GM06990 (cell line): ENCODE results near the gene NIPBL.

ENCODE experiments used
- DNase-seq: peaks from one replicate; pipeline ENCODE4 v3.0.0-alpha.2; 2011; ENCODE audit not compliant: insufficient read length; ENCODE audit errors: extremely low read depth
- H3K27me3 ChIP-seq: replicated peaks from 2 replicates; pipeline ENCODE4 v1.6.0; 2011; ENCODE audit warnings: low read length; ENCODE audit not compliant: control insufficient read depth, insufficient read depth
- H3K36me3 ChIP-seq: 2 replicates; pipeline ENCODE4 v1.5.1; 2011; ENCODE audit warnings: low read length; ENCODE audit not compliant: control insufficient read depth, insufficient read depth
- H3K4me3 ChIP-seq: replicated peaks from 2 replicates; pipeline ENCODE4 v1.5.1; 2011; ENCODE audit warnings: low read depth, mild to moderate bottlenecking, control low read depth, low read length
- TF ChIP-seq, protein P1 (sequence below): IDR thresholded peaks from 2 replicates; pipeline ENCODE4 v1.5.1; 2011; ENCODE audit warnings: low read length, control low read depth, mild to moderate bottlenecking, inconsistent platforms; ENCODE audit not compliant: insufficient read depth, poor library complexity, severe bottlenecking

The NIPBL gene

GRCh38 chr5:37014321-37014720 lies 137.8 kb downstream of the NIPBL start:
- H3K4me3 ChIP-seq, result no peak overlapping the region
- DNase-seq, result no peak
- H3K36me3 ChIP-seq, result peaks cover 2% of the 10 kb centered on the region
- no peaks in the 10 kb centered on the region for H3K27me3 ChIP-seq
- TF ChIP-seq, protein P1, sequence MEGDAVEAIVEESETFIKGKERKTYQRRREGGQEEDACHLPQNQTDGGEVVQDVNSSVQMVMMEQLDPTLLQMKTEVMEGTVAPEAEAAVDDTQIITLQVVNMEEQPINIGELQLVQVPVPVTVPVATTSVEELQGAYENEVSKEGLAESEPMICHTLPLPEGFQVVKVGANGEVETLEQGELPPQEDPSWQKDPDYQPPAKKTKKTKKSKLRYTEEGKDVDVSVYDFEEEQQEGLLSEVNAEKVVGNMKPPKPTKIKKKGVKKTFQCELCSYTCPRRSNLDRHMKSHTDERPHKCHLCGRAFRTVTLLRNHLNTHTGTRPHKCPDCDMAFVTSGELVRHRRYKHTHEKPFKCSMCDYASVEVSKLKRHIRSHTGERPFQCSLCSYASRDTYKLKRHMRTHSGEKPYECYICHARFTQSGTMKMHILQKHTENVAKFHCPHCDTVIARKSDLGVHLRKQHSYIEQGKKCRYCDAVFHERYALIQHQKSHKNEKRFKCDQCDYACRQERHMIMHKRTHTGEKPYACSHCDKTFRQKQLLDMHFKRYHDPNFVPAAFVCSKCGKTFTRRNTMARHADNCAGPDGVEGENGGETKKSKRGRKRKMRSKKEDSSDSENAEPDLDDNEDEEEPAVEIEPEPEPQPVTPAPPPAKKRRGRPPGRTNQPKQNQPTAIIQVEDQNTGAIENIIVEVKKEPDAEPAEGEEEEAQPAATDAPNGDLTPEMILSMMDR, result no peak

DNA sequence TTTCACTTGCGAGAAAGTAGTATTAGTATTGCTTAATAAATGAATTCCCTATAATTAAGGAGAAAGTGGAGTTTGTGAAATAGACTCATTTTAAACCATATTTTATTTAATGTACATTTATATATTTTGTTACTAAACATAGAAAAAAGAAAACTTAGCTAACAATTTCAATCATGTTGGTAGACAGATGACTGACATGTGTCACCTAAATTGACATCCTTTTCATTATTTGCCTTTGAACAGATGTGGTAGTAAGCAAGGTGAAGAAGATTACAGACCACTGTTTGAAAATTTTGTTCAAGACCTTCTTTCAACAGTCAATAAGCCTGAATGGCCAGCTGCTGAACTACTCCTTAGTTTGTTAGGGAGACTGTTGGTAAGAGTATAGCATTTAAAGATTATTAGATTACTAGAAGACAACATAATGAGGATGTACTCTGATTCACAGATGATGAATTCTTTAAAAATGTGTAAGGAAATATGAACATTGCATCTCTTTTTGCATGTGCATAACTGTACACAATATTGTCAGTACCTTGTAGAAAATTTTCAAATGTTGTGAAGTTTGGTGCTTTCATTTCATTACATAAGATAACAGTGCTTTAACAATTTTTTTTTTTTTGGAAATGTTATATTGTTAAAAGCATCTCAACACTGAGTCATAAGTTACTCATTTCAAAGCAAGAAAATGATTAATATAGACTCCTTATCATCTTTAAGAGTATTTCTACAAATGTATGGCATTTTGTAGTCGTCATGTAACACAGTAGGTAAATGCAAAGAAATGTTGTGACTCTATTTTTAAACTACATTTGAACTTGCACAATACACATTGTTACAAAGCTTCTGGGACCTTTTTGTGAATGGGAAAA lies 139.5 kb downstream of the NIPBL start:
- TF ChIP-seq, protein P1, result no peak
- no peak for DNase-seq
- Histone ChIP-seq H3K36me3 (peaks cover 2% of the 10 kb centered on the region), H3K4me3 (no peak overlapping the region), H3K27me3 (no peaks in the 10 kb centered on the region)

DNA sequence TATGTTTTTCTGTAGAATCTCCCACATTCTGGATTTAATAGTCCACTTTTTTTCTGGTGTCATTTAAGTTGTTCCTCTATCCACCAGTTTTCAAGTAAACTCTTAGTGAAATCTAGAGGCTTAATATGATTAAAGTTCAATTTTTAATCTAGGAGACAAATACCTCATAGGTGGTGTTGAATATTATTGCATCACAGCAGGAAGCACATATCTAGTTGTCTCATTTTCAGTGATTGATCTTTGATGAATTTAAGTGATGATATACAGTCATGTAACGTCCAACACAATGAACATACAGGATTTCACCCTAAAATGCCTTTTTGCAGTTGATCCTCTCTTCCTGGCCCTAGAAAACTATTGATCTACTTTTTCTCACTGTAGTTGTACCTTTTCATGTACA lies 152.3 kb downstream of the NIPBL start:
- no peak for DNase-seq
- no peaks in the 10 kb centered on the region for H3K27me3 ChIP-seq
- TF ChIP-seq, protein P1, result no peak
- no peak overlapping the region for H3K4me3 ChIP-seq
- no peaks in the 10 kb centered on the region for H3K36me3 ChIP-seq

- TF ChIP-seq, protein P1, result no peak
Measured at GRCh38 chr5:37029436-37029835, 152.9 kb downstream of the NIPBL start.

GRCh38 chr5:37034955-37035354 lies 158.4 kb downstream of the NIPBL start:
- no peaks in the 10 kb centered on the region for H3K27me3 ChIP-seq

More at GRCh38 chr5:37029436-37029835, 152.9 kb downstream of the NIPBL start:
- Histone ChIP-seq H3K4me3 (no peak overlapping the region), H3K27me3 (no peaks in the 10 kb centered on the region), H3K36me3 (no peaks in the 10 kb centered on the region)
- no peak for DNase-seq

More at GRCh38 chr5:37034955-37035354, 158.4 kb downstream of the NIPBL start:
- no peaks in the 10 kb centered on the region for H3K36me3 ChIP-seq
- H3K4me3 ChIP-seq, result no peak overlapping the region
- TF ChIP-seq, protein P1, result no peak
- DNase-seq, result no peak
